Left colon (tissue), 2 donors: Measurements from ENCODE around the gene GADD45B. TPM values are rescaled to one million over a fixed set of nuclear protein-coding genes. Genes with fewer than 3 reads are reported as not detected.

Experiments
- ATAC-seq: fragments of 200-7000 bp; cut with Tn5 transposase; one replicate; pipeline ENCODE4 v1.9.1; 2020; ENCODE audit warnings: mild to moderate bottlenecking, moderate library complexity
- DNase-seq, 2 donors: peaks; one replicate each; pipeline ENCODE4 v3.0.0-alpha.2; 2020
- intact Hi-C, 2 donors: fragments of 100-400 bp; cut with DNase I in 1 of 2; cut with micrococcal nuclease in 1 of 2; formaldehyde crosslinking; loops; one replicate each; pipeline versions ENCODE4 v1.11.2 to v1.14.0; 2022; cut with DNase I, micrococcal nuclease
- long read RNA-seq: library from polyadenylated mRNA; unstranded; transcript quantifications from one replicate; pipeline ENCODE4 v2.0.0, GENCODE V29; 2021
- total RNA-seq, 2 donors: library from RNA; stranded (reverse); fragmentation: NEBNext Ultra II Directional; extraction: Animal tissue kit (Norgen Biotek cat#: 25700); gene quantifications; one replicate each; pipeline ENCODE4 v1.2.1, GENCODE V29; 2021
- donor health status: DM: no; HTN: no; CAD: no.
- donor health status: DM: yes; HTN: yes; CAD: no.

The GADD45B gene, protein sequence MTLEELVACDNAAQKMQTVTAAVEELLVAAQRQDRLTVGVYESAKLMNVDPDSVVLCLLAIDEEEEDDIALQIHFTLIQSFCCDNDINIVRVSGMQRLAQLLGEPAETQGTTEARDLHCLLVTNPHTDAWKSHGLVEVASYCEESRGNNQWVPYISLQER
- total RNA-seq, result 10 to 100 TPM; 44.4 to 53.8 TPM
- long read RNA-seq, transcript GADD45B-201 (4 exons, 1,373 nt), result major isoform, 8 of 13 reads
- long read RNA-seq, partial matches to known transcripts, result 2 of 13 reads
- long read RNA-seq, other reads (novel, unspliced or antisense), result 1 of 13 reads

DNA sequence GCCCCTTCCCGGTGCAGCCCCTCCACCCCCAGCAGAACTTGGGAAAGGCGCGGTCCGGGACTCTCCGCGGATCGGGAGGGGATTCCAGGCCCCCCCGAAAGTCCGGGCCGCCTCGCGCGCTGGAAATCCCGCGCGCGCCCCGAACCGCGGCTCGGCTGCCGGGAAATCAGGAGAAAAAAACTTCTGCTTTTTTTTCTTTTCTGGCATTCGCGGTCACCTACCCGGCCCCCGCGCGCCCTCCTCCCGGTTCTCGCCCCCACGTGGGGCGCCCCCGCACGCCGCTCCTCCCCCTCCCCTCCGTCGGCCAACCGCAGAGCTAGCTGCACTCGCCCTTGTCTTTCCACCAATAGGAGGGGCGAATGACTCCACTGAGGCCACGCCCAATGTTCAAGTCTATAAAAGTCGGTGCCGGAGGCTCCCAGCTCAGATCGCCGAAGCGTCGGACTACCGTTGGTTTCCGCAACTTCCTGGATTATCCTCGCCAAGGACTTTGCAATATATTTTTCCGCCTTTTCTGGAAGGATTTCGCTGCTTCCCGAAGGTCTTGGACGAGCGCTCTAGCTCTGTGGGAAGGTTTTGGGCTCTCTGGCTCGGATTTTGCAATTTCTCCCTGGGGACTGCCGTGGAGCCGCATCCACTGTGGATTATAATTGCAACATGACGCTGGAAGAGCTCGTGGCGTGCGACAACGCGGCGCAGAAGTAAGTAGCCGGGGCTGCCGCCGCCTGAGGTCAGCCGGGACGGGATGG, at the start of gene GADD45B:
TSS of gene GADD45B (plus strand) at position 426 of the 749 bp plus-strand sequence. CDS start at position 658, 232 bp downstream.
- intact Hi-C loops, result loop anchor here (2.0 to 10.0 kb wide), 3 partner anchors 66 to 135 kb away; no protein-coding TSS in a partner anchor
- DNase-seq (peak; percentile 97 to 98), ATAC-seq (peak; percentile 74)

DNA sequence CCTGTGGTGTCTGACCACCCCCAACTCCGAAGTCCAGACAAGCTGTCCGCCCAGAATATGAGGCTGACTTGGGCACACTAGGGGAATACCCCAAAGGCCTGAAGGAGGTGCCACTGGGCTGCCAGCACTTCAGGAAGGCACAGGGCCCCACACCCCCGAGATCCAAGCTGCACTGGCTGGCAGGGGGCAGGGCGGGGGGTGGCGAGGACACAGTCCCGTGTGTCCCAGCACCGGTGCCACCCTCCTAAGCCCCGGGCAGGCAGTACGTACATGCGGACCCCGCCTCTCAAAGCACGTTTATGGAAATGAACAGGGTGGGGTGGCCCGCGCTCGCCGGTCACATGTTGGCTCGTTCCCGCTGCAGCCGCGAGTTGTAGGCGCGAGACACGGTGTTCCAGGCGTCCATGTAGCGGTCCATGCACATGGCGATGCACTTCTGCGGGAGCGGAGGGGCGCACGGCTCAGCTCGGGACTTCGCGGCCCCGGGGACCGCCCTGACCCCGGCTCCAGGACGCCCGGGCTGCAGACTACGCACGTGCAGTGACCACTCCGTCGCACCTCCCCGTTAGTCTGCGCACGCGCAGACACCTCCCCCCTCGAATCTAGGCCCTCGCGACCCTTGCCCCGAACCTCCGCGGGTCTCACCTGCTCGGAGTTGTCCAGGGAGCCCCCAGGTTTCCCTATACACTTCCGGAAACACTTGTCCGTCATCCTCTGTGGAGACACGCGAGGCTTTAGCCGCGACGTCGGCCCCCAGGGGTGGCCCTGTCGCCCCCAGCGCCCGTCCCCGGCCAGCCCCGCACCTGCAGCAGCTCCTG, 49.1 kb upstream of the GADD45B start:
- ATAC-seq (peak; percentile 35), DNase-seq (peak; percentile 53 to 60)
- intact Hi-C loops, result no loop called here

DNA sequence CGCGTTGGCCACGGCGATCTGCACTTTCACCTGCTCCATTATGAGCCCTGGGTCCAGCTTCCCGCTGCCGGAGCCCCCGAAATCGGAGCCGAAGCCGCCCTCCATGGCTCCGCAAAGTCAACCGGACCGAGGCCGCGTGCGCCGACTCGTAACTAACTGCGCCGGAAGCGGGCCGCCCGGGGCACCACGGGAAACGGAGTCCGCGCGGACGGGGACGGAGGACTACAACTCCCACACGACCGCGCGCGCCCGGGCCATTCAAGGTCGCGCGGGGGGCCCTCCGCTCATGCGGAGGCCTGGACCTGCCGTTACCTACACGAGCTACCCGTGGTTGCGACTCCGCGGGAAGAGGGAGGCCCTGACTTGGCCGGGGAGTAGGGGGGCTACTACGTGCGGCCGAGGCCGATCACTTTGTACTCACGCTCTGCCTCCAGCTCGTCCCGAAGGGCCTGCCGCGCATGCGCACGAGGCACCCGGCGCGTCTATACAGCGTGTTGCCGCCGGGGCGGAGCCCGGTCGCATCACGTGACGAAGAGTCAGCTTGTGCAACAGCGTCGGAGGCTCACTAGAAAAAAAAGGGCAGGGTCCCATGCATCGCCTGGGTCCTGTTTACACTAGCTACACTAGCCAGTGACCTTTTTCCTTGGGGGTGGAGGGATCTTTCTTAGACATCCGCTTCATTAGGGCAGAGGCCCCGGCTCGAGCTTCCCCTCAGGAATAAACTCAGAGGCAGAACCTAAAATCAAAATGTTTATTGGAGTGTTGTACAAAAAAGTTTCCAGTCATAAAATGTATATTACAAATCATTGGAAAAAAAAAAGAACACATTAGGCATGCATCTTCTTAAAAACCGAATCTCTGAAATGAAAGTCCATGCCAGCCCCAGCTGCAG, 48.3 kb upstream of the GADD45B start, which contains the start of gene TIMM13:
TSS of gene TIMM13 (minus strand) at position 158 of the 892 bp plus-strand sequence. CDS start at position 105, 53 bp downstream.
- DNase-seq (peak; percentile 96 to 98), ATAC-seq (peak; percentile 91)
- intact Hi-C loops, result no loop called here

DNA sequence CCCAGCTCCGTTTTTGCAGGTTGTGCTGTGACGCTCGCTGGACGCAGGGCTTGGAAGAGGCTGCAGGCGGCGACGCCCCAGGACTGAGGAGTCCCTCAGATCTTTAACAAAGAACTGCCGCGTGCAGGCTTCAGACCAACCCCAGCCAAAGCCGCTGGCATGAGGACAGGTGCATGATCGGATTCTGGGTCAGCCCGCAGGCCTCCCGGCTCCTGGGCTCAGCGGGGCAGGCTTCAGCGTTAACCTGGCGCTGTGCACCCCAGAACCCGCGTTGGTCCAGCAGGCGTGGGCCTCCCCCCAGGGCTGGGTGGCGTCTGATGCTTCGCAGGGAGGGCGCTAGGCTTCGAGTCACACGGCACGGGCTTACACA, 47.6 kb upstream of the GADD45B start:
- DNase-seq (peak; percentile 48 to 62), ATAC-seq (peak; percentile 36)
- intact Hi-C loops, result no loop called here

DNA sequence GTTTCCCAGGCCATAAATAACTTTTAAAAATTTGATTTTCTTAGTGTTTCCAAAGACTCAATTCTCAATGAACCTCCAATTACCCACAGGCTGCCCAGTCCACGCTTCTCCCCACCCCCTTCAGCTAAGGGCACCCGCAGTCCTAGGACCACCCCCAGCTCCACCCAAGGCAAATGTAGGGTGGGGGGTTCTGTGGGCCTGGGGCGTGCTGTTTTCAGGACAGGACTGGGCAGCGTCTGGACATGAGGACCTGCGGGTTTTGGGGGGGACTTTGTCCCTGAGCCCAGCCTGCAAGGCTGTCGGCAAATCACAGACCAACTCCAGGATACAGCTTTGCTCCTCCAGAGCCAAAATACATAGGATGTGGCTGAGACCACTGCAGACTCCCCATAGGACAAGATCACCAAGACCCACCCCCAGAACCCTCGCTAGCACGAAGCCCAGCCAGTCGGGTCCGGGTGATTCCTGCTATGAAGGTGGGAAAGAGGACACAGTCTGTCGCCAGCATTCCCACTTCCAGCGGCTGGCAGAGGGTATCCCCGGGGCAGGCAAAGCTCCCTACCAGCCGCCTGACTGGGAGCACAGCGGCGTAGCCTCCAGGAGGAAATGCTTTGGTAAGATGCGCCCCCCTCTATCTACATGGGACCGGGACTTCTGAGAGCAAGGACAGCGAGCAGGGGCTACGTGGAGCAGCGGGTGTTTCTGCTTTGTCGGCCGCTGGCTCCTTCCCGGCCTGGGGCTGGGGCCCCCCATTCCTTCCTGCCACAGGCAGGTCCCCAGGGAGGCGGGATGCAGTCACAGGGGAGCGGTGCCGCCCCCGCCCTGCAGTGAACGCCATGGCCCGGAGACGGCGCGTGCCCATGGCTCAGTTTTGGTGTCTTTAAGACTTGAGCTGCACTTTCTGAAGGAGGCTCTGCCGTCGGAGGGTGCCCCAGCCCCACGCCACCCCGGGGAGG, 46.9 kb upstream of the GADD45B start:
- intact Hi-C loops, result no loop called here
- no peak for DNase-seq
- no peak for ATAC-seq

DNA sequence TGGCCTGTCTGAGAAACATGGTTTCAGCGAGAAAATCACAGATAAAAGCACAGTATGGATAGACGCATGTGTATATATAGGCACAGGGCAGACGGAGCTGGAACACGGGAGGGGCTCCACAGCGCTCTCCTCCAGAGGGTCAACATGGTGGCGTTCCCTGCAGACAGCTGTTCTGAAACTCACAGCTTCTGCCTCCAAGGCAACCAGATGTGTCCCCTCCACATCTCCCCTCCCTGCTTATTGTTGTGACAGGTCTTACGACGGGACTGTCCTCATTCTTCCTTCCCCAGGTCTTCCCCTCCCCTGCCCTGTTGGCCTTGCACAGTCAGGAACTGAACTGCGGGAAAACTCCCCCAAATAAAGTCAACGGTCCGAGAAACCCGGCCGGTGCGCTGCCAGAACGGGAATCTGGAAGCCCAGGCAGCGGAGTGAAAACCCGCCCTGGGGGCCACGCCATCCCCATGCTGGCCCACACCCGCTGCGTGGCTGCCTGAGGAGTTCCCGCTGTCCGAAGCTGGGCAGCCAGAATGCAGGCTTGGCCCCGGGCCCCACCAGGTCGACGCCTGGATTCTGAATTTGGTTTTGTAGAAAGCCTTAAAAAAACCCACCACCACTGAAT, 45.9 kb upstream of the GADD45B start:
- no peak for ATAC-seq
- DNase-seq, result no peak
- intact Hi-C loops, result no loop called here

DNA sequence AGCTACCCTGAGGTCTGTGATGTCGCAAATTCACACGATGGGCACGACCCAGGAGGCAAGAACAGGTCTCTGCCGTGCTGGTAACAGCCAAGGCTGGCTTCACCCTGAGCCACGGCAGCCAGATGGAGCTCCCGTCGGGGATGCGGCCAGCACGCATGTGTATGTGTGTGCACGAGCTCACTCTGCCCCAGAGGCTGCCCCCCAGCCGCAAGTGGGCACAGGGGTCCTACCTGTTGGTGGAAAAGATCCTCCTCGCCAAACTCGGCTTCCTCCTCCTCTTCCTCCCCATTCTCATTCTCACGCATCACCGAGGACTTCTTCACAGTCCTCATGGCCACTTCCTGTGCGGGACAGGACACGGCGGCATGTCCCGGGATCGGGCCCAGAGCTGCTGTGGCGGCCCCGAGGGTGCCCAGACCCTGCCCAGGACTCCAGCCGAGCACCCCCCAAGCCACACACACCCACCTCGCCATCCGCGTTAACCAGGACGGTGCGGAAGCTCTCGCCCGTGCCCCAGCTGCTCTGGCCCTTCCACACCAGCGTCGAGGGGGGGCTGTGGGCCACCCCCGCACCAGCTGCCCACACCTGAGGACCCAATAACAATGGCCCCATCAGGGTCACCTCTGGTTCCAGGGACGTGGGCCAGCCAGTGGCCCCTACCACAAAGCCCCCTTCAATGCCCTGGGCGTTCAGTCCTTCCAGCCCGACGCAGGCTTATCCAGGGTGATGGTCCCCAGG, 44.4 kb upstream of the GADD45B start:
- ATAC-seq (no peak), DNase-seq (no peak)
- intact Hi-C loops, result no loop called here

DNA sequence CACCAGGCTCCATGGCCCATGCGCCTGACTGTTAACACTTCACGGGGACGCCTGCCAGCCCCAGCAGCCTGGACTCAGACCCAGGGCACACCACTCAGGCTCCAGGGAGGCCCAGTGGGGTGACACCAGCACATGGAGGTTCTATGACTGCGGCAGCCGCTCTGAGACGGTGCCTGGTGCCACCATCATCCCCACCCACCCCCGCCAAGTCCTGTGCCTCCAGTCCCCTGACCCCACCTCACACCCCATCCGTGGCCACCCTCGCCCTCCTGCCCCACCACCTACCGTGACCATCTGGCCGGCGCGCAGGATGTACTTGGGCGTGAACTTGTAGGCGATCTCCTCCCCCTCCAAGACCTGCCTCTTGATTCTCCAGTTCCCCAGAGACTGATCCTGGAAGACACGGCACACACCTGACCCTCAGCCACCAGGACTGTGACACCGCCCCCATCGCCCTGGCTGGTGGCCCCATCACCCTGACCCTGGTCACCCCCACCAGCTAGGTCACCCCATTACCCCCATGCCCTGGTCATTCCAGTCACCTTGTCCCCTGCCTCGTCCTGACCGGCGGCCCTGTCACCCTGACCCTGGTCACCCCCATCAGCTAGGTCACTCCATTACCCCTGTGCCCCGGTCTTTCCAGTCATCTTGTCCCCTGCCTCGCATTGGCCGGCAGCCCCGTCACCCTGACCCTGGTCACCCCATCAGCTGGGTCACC, 43.6 kb upstream of the GADD45B start:
- DNase-seq (no peak), ATAC-seq (no peak)
- intact Hi-C loops, result no loop called here

DNA sequence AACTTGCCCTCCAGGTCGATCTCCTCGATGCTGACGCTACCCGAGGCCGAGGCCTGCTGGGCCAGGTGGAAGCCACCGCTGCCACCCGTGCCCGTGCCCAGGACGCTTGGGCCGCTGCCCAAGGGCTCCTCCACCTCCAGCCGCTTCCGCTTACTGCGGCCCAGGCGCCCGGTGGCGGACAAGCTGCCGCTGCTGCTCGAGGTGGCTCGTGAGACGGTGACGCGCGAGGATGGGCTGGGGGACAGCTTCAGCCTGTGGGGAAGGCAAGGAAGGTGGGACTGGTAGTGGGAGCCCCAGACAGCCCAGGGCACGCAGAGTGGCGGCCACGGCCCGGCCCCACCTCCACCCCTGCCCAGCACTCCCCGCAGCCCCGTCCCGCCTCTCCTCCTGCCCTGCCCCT, 42.1 kb upstream of the GADD45B start:
- no peak for ATAC-seq
- no peak for DNase-seq
- intact Hi-C loops, result no loop called here

DNA sequence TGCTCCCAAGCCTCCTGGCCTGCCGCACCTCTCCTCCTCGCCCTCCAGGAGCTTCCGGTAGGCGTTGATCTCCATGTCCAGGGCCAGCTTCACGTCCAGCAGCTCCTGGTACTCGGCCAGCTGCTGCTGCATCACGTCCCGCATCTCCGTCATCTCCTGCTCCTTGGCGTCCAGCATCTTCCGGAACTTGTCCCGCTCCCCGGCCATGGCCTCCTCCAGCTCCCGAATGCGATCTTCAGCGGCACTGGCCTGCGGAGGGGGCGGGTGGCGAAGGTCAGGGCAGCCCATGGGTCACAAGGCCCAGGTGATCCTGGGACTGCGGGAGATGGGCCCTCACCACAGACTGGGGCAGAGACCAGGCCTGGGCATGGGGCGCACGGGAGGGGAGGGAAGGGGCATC, 41.7 kb upstream of the GADD45B start:
- no peak for ATAC-seq
- DNase-seq, result no peak
- intact Hi-C loops, result no loop called here

DNA sequence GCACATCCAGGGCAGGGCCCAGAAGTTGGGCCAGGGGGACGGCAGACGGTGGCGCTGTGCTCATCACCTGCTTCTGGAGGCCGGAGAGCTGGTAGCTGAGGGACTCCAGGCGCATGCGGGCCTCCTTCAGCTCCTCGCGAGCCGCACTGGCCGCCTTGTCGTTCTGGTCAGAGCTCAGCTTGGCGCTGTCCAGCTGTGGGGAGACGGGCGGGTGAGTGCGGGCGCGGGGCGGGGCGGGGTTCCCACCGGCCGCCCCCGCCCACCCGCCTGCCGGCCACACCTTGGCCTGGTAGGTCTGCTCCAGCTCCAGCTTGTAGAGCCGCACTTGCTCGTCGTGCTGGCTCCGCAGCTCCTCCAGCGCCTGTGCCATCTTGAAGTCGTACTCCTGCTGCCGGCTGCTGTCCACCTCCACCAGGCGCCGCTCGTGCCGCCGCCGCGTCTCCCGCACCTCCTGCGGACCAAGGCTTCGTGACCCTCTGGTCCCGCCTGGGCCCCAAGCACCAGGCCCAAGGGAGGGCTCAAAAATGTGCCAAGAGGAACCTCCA, 41.1 kb upstream of the GADD45B start:
- ATAC-seq (no peak), DNase-seq (no peak)
- intact Hi-C loops, result no loop called here

DNA sequence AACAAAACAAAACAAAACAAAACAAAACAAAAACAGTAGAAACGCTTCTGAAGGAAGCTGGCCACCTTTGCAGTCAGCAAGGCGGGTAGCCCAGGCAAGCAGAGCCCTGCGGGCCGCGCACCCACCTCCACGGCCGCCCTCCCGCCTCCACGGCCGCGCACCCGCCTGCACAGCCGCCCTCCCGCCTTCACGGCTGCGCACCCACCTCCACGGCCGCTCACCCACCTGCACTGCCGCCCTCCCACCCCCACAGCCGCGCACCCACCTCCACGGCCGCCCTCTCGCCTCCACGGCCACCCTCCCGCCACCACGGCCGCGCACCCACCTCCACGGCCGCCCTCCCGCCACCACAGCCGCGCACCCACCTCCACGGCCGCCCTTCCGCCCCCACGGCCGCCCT, 39.5 kb upstream of the GADD45B start:
- intact Hi-C loops, result no loop called here
- no peak for ATAC-seq

DNA sequence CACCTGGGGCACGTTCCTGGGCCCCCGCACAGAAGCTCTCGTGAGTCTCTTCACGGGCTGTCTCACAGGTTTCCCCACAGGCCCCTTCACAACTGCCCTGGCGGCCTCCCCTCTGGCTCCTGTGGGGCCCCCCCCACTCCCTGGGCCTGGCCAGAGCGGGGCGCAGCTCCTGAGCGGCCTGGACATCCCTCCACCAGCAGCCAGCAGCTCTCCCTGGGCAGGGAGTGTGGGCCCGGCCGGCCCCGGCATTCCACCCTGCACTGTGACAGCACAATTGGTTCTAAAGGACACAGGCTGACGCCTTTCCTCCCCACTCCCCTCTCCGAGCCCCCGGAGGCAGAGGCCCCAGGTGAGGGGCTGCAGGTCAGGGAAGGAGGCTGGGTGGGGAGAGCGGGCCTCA, 39.0 kb upstream of the GADD45B start:
- no peak for ATAC-seq
- no peak for DNase-seq
- intact Hi-C loops, result no loop called here

More for the DNA sequence above, 39.5 kb upstream of the GADD45B start:
- DNase-seq, result no peak

DNA sequence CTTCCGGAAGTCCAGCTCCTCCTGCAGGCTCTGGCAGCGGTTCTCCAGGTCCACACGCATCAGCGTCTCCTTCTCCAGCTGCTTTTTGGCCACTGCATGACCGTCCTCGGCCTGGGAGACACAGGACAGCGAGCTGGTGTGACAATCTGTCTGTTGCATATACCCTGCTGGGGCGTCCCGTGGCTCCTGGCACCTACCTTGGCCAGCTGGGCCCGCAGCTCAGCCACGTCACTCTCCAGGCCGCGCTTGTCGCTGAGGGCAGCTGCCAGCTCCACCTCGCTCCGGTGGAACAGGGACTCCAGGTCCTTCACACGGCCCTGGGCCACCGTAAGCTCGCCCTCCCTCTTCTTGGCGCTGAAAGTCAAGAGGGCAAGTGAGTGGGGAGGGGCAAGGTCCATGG, 37.7 kb upstream of the GADD45B start:
- intact Hi-C loops, result no loop called here
- DNase-seq (no peak), ATAC-seq (no peak)

DNA sequence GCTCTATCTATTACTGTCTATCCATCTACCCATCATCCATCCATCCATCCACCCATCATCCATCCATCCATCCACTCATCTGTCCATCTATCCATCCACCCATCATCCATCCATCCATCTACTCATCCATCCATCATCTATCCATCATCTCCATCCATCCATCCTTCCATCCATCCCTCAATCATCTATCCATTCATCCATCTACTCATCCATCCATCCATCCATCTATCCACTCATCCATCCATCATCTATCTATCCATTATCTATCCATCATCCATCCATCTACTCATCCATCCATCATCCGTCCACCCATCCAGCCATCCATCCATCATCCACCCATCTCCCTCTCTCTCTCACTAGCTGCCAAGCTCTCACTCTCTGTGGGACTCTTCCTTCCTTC, 35.4 kb upstream of the GADD45B start:
- ATAC-seq, result no peak
- DNase-seq, result no peak
- intact Hi-C loops, result no loop called here
